ENCODE data around the gene TAOK3. TPM values are rescaled to one million over a fixed set of nuclear protein-coding genes. Genes with fewer than 3 reads are reported as not detected.

TAOK3 gene
- total RNA-seq, 1 donor from 2014 or later = 18.3 TPM

GRCh38 chr12:118318744-118319143 lies 54.0 kb downstream of the TAOK3 start:
- Mint-ChIP-seq H3K4me3 (ENCODE audit: unreplicated experiment) (no peak overlapping the region), H3K36me3 (ENCODE audit: low read depth) (no peaks in the 10 kb centered on the region), H3K9me3 (ENCODE audit: low read depth) (peaks cover 5% of the 10 kb centered on the region), H3K27me3 (ENCODE audit: low read depth) (no peaks in the 10 kb centered on the region), H3K27ac (ENCODE audit: unreplicated experiment) (no peak overlapping the region), H3K4me1 (ENCODE audit: low read depth) (peaks cover 14% of the 10 kb centered on the region)
- TF ChIP-seq CTCF (IDR thresholded peaks at IDR 0.05) = no peak
- DNase-seq (ENCODE audit: low spot score) = no peak

- Mint-ChIP-seq H3K27me3 (ENCODE audit: low read depth) (no peaks in the 10 kb centered on the region), H3K4me1 (ENCODE audit: low read depth) (peaks cover 15% of the 10 kb centered on the region), H3K27ac (ENCODE audit: unreplicated experiment) (no peak overlapping the region), H3K36me3 (ENCODE audit: low read depth) (no peaks in the 10 kb centered on the region), H3K9me3 (ENCODE audit: low read depth) (peaks cover 5% of the 10 kb centered on the region), H3K4me3 (ENCODE audit: unreplicated experiment) (no peak overlapping the region)
- DNase-seq (ENCODE audit: low spot score) = no peak
- no peak for TF ChIP-seq CTCF (IDR thresholded peaks at IDR 0.05)
These were observed 55.0 kb downstream of the TAOK3 start for GRCh38 chr12:118317729-118318128.

- H3K27ac Mint-ChIP-seq (ENCODE audit: unreplicated experiment) = no peak overlapping the region
- DNase-seq (ENCODE audit: low spot score) = no peak
- H3K4me3 Mint-ChIP-seq (ENCODE audit: unreplicated experiment) = no peak overlapping the region
- H3K27me3 Mint-ChIP-seq (ENCODE audit: low read depth) = no peaks in the 10 kb centered on the region
- H3K4me1 Mint-ChIP-seq (ENCODE audit: low read depth) = peaks cover 22% of the 10 kb centered on the region
- H3K36me3 Mint-ChIP-seq (ENCODE audit: low read depth) = no peaks in the 10 kb centered on the region
- no peak for TF ChIP-seq CTCF (IDR thresholded peaks at IDR 0.05)
- peaks cover 5% of the 10 kb centered on the region for H3K9me3 Mint-ChIP-seq (ENCODE audit: low read depth)
These were observed 56.9 kb downstream of the TAOK3 start for GRCh38 chr12:118315821-118316220.

GRCh38 chr12:118312578-118312977 lies 60.1 kb downstream of the TAOK3 start:
- Mint-ChIP-seq H3K36me3 (ENCODE audit: low read depth) (no peaks in the 10 kb centered on the region), H3K4me3 (ENCODE audit: unreplicated experiment) (no peak overlapping the region), H3K9me3 (ENCODE audit: low read depth) (no peaks in the 10 kb centered on the region), H3K27me3 (ENCODE audit: low read depth) (no peaks in the 10 kb centered on the region), H3K27ac (ENCODE audit: unreplicated experiment) (no peak overlapping the region), H3K4me1 (ENCODE audit: low read depth) (peaks cover 27% of the 10 kb centered on the region)
- no peak for DNase-seq (ENCODE audit: low spot score)
- no peak for TF ChIP-seq CTCF (IDR thresholded peaks at IDR 0.05)

- no peaks in the 10 kb centered on the region for H3K27me3 Mint-ChIP-seq (ENCODE audit: low read depth)
- DNase-seq (ENCODE audit: low spot score) = no peak
- no peak overlapping the region for H3K27ac Mint-ChIP-seq (ENCODE audit: unreplicated experiment)
- no peak for TF ChIP-seq CTCF (IDR thresholded peaks at IDR 0.05)
- no peak overlapping the region for H3K4me3 Mint-ChIP-seq (ENCODE audit: unreplicated experiment)
- no peaks in the 10 kb centered on the region for H3K9me3 Mint-ChIP-seq (ENCODE audit: low read depth)
- peaks cover 35% of the 10 kb centered on the region for H3K4me1 Mint-ChIP-seq (ENCODE audit: low read depth)
- no peaks in the 10 kb centered on the region for H3K36me3 Mint-ChIP-seq (ENCODE audit: low read depth)
These were observed 61.0 kb downstream of the TAOK3 start for GRCh38 chr12:118311666-118312065.
